SK-N-SH (cell line): ENCODE results near the gene C2orf72. TPM values are rescaled to one million over a fixed set of nuclear protein-coding genes. Genes with fewer than 3 reads are reported as not detected.

ENCODE experiments used
- CTCF ChIA-PET: fragments of 300-600, 350-600 bp; formaldehyde crosslinking; extraction: SDS; loops from one replicate; lab custom pipeline; 2021; lab: Yijun Ruan, JAX
- POLR2A ChIA-PET: fragments of 350-600 bp; sonication (Branson Sonifier 250); formaldehyde crosslinking; extraction: SDS; loops from one replicate; lab custom pipeline; 2020; ENCODE audit warnings: antibody characterized with exemption, inconsistent platforms; lab: Yijun Ruan, JAX
- DNase-seq: peaks from one replicate; pipeline ENCODE4 v3.0.0; 2012
- H2AFZ ChIP-seq: fragments of 200-600 bp; sonication (generic); 2 replicates; pipeline ENCODE4 v1.8.1; 2016; ENCODE audit warnings: antibody characterized with exemption, mild to moderate bottlenecking, low read depth
- H3F3A ChIP-seq: fragments of 200-600 bp; sonication (generic); replicated peaks from 2 replicates; pipeline ENCODE3; 2016; ENCODE audit warnings: antibody characterized with exemption, mild to moderate bottlenecking; ENCODE audit not compliant: insufficient read depth
- H3K27ac ChIP-seq, 2 experiments: fragments of 200-500 bp in 1 of 2; fragments of 200-600 bp in 1 of 2; sonication (Bioruptor generic) in 1 of 2; sonication (generic), shearing (Covaris generic) in 1 of 2; 2 replicates each; pipeline versions ENCODE4 v1.5.1 to v1.6.1; 2014 to 2016; ENCODE audit warnings: low read depth in 2 of 2, inconsistent platforms in 1 of 2, low read length in 1 of 2, mild to moderate bottlenecking in 1 of 2, mixed read lengths in 1 of 2
- H3K27me3 ChIP-seq: fragments of 200-600 bp; sonication (generic), shearing (Covaris generic); 2 replicates; pipeline ENCODE4 v1.6.1; 2016; ENCODE audit warnings: mixed run types; ENCODE audit not compliant: insufficient read depth
- H3K36me3 ChIP-seq, 2 experiments: fragments of 200-500 bp in 1 of 2; fragments of 200-600 bp in 1 of 2; sonication (Bioruptor generic) in 1 of 2; sonication (generic) in 1 of 2; replicated peaks in 1 of 2; 2 replicates each; pipeline versions ENCODE3 to v1.5.1; 2014 to 2016; ENCODE audit warnings: low read length in 1 of 2, mild to moderate bottlenecking in 1 of 2; ENCODE audit not compliant: insufficient read depth in 2 of 2, control insufficient read depth in 1 of 2
- H3K4me1 ChIP-seq, 2 experiments: fragments of 200-500 bp in 1 of 2; fragments of 200-600 bp in 1 of 2; sonication (Bioruptor generic) in 1 of 2; sonication (generic), shearing (Covaris generic) in 1 of 2; 2 replicates each; pipeline versions ENCODE4 v1.5.1 to v1.6.1; 2014 to 2016; ENCODE audit warnings: low read depth in 1 of 2, low read length in 1 of 2, mixed run types in 1 of 2; ENCODE audit not compliant: insufficient read depth in 2 of 2, control insufficient read depth in 1 of 2
- H3K4me2 ChIP-seq: fragments of 200-600 bp; sonication (generic), shearing (Covaris generic); 2 replicates; pipeline ENCODE4 v1.6.1; 2017; ENCODE audit warnings: mixed run types
- H3K4me3 ChIP-seq, 2 experiments: fragments of 200-500 bp in 1 of 2; fragments of 200-600 bp in 1 of 2; sonication (Bioruptor generic) in 1 of 2; sonication (generic), shearing (Covaris generic) in 1 of 2; 2 replicates each; pipeline versions ENCODE4 v1.5.1 to v1.8.1; 2014 to 2016; ENCODE audit warnings: low read depth in 2 of 2, inconsistent platforms in 1 of 2, low read length in 1 of 2, mild to moderate bottlenecking in 1 of 2, mixed read lengths in 1 of 2, moderate library complexity in 1 of 2
- H3K79me2 ChIP-seq: fragments of 200-600 bp; sonication (generic); 2 replicates; pipeline ENCODE4 v1.8.1; 2017; ENCODE audit warnings: mild to moderate bottlenecking; ENCODE audit not compliant: insufficient read depth
- H3K9ac ChIP-seq: fragments of 200-600 bp; sonication (generic); 2 replicates; pipeline ENCODE4 v1.6.1; 2017; ENCODE audit warnings: mixed run types
- H3K9me2 ChIP-seq: fragments of 200-600 bp; sonication (generic); 2 replicates; pipeline ENCODE4 v1.6.1; 2017; ENCODE audit warnings: mixed run types
- H3K9me3 ChIP-seq: fragments of 200-600 bp; sonication (generic); 2 replicates; pipeline ENCODE4 v1.6.1; 2017; ENCODE audit warnings: mixed run types, mild to moderate bottlenecking, moderate library complexity
- H4K20me1 ChIP-seq: fragments of 200-600 bp; sonication (generic); 2 replicates; pipeline ENCODE4 v1.6.1; 2017; ENCODE audit warnings: mild to moderate bottlenecking, mixed run types; ENCODE audit not compliant: insufficient read depth
- ELF1 ChIP-seq: IDR thresholded peaks from 2 replicates; pipeline ENCODE4 v1.4.0; 2012
- EP300 ChIP-seq, 2 experiments: IDR thresholded peaks; 2 replicates each; pipeline versions ENCODE4 v1.4.0 to v1.6.1; 2012; ENCODE audit warnings: borderline replicate concordance in 1 of 2, low read depth in 1 of 2, low read length in 1 of 2
- FOXM1 ChIP-seq: IDR thresholded peaks from 2 replicates; pipeline ENCODE4 v1.4.0; 2012; ENCODE audit warnings: low read depth, mild to moderate bottlenecking
- GABPA ChIP-seq: IDR thresholded peaks from 2 replicates; pipeline ENCODE4 v1.4.0; 2012; ENCODE audit warnings: low read depth, mild to moderate bottlenecking
- GATA2 ChIP-seq: sonication (generic); formaldehyde crosslinking; IDR thresholded peaks from 2 replicates; pipeline ENCODE4 v1.5.0; 2020; ENCODE audit warnings: mild to moderate bottlenecking, missing genetic modification reagents
- JUND ChIP-seq: IDR thresholded peaks from 2 replicates; pipeline ENCODE4 v1.4.0; 2012
- MAX ChIP-seq: IDR thresholded peaks from 2 replicates; pipeline ENCODE4 v1.4.0; 2012; ENCODE audit warnings: low read depth
- MEF2A ChIP-seq: IDR thresholded peaks from 2 replicates; pipeline ENCODE4 v1.4.0; 2012; ENCODE audit warnings: low read depth, borderline replicate concordance
- MXI1 ChIP-seq: IDR thresholded peaks from 2 replicates; pipeline ENCODE4 v1.6.1; 2012; ENCODE audit warnings: mild to moderate bottlenecking, low read depth, low read length, improper control_type of control experiment
- NFIC ChIP-seq: IDR thresholded peaks from 2 replicates; pipeline ENCODE4 v1.4.0; 2012; ENCODE audit warnings: borderline replicate concordance
- NRF1 ChIP-seq: IDR thresholded peaks from 2 replicates; pipeline ENCODE4 v1.6.1; 2012; ENCODE audit warnings: low read depth, mild to moderate bottlenecking, low read length
- PBX3 ChIP-seq: IDR thresholded peaks from 2 replicates; pipeline ENCODE4; 2012
- RAD21 ChIP-seq: IDR thresholded peaks from 2 replicates; pipeline ENCODE4 v1.6.1; 2012; ENCODE audit warnings: mild to moderate bottlenecking, low read length
- RCOR1 ChIP-seq: fragments of 150-350 bp; IDR thresholded peaks from 2 replicates; pipeline ENCODE4 v1.6.1; 2017; ENCODE audit warnings: antibody characterized with exemption, low read length
- RFX5 ChIP-seq: IDR thresholded peaks from 2 replicates; pipeline ENCODE4 v1.6.1; 2012; ENCODE audit warnings: mild to moderate bottlenecking, improper control_type of control experiment, low read length
- SIN3A ChIP-seq: IDR thresholded peaks from 2 replicates; pipeline ENCODE4 v1.6.1; 2012; ENCODE audit warnings: low read depth, mild to moderate bottlenecking, low read length, moderate library complexity, borderline replicate concordance
- TEAD4 ChIP-seq: IDR thresholded peaks from 2 replicates; pipeline ENCODE4 v1.4.0; 2012; ENCODE audit warnings: mild to moderate bottlenecking, borderline replicate concordance; ENCODE audit not compliant: insufficient read depth
- WGBS: methylation state at CpG from one replicate; pipeline ENCODE4 v1.1.6; 2017; ENCODE audit warnings: low lambda C conversion rate; 5-methylcytosine and 5-hydroxymethylcytosine counted together
- polyA plus RNA-seq, 3 experiments: library from polyadenylated mRNA; depleted of rRNA; stranded (reverse); fragments of >200 nt; gene quantifications; 2 replicates each; pipeline ENCODE4 v1.2.3, GENCODE V29; 2012
- TF ChIP-seq, protein P1 (sequence below): fragments of 200-600 bp; sonication (generic); IDR thresholded peaks from 2 replicates; pipeline ENCODE4 v1.6.1; 2017; ENCODE audit warnings: antibody characterized with exemption, mild to moderate bottlenecking, moderate library complexity

The C2orf72 gene
- polyA plus RNA-seq, 1 of the 3 experiments (the other 2 are of a cell fraction): 0.35 TPM

DNA sequence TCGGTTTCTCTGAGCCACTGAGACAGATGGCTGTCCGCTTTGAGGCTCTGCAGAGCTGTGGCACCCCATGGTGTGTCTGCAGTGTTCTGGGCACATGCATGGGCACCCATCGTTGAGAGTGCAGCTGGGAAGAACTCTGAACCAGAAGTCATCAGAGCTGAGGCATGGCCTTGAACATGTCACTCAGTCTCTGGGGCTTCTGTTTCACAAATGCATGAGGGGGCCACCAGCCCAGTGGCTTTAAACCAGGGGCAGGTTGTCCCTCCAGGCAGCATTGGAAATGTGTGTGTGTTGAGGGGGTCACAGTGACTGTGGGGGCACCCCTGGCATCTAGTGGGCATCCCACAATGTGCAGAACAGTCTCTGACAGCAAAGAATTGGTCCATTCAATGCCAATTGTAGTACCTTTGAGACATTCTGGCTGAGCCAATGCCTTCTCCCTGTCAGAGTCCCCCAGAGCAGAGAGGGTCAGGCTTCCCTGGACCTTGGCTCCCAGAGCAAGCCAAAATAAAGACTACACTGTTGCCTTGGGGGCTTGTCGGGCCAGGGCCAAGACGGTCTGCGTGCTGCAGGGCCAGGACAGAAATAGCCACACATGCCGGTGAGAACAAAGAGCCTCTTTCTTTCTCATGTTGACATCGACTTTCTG lies 10.1 kb downstream of the C2orf72 start:
- POLR2A ChIA-PET: no interaction called here
- no peak for DNase-seq
- H3K36me3 ChIP-seq: no peaks in the 10 kb centered on the region
- H3K27ac ChIP-seq: no peak overlapping the region
- H3K9me2 ChIP-seq: no peaks in the 10 kb centered on the region
- H3K9ac ChIP-seq: no peak overlapping the region
- peaks cover 0 to 2% of the 10 kb centered on the region in 2 experiments; a peak in 1 of 4 replicates for H3K4me1 ChIP-seq
- no peaks in the 10 kb centered on the region for H3F3A ChIP-seq
- no peaks in the 10 kb centered on the region for H3K79me2 ChIP-seq
- H3K27me3 ChIP-seq: no peaks in the 10 kb centered on the region
- H3K4me3 ChIP-seq: no peak overlapping the region
- H2AFZ ChIP-seq: no peak overlapping the region
- CTCF ChIA-PET: interaction anchor here (0.8 to 1.2 kb wide), 4 partner anchors 20 to 223 kb away, joined by 3 to 4 read pairs (median 4); no protein-coding TSS in a partner anchor
- TF ChIP-seq MEF2A (no peak), GATA2 (CRISPR knock-in tag) (no peak), MXI1 (no peak), RCOR1 (no peak), FOXM1 (no peak), NRF1 (no peak), RAD21 (no peak), SIN3A (no peak), PBX3 (no peak), MAX (no peak), ELF1 (no peak), JUND (no peak), GABPA (no peak), TEAD4 (no peak), RFX5 (no peak), EP300 (IDR thresholded peaks at IDR 0.05; ENCODE audit: borderline replicate concordance in 1 of 2, low read depth in 1 of 2, low read length in 1 of 2) (no peak), NFIC (no peak)
- TF ChIP-seq, protein P1, sequence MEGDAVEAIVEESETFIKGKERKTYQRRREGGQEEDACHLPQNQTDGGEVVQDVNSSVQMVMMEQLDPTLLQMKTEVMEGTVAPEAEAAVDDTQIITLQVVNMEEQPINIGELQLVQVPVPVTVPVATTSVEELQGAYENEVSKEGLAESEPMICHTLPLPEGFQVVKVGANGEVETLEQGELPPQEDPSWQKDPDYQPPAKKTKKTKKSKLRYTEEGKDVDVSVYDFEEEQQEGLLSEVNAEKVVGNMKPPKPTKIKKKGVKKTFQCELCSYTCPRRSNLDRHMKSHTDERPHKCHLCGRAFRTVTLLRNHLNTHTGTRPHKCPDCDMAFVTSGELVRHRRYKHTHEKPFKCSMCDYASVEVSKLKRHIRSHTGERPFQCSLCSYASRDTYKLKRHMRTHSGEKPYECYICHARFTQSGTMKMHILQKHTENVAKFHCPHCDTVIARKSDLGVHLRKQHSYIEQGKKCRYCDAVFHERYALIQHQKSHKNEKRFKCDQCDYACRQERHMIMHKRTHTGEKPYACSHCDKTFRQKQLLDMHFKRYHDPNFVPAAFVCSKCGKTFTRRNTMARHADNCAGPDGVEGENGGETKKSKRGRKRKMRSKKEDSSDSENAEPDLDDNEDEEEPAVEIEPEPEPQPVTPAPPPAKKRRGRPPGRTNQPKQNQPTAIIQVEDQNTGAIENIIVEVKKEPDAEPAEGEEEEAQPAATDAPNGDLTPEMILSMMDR: no peak
- H4K20me1 ChIP-seq: no peaks in the 10 kb centered on the region
- H3K4me2 ChIP-seq: no peak overlapping the region
- WGBS: 76% methylated on average over 7 of the region's 8 CpGs
- no peaks in the 10 kb centered on the region for H3K9me3 ChIP-seq
